GM10847 (cell line): ENCODE data around the gene CCDC138.

ENCODE experiments used
- POLR2A ChIP-seq: IDR thresholded peaks from 2 replicates; pipeline ENCODE4 v1.6.1; 2011; ENCODE audit not compliant: insufficient read length; ENCODE audit errors: extremely low read depth

CCDC138 gene

DNA sequence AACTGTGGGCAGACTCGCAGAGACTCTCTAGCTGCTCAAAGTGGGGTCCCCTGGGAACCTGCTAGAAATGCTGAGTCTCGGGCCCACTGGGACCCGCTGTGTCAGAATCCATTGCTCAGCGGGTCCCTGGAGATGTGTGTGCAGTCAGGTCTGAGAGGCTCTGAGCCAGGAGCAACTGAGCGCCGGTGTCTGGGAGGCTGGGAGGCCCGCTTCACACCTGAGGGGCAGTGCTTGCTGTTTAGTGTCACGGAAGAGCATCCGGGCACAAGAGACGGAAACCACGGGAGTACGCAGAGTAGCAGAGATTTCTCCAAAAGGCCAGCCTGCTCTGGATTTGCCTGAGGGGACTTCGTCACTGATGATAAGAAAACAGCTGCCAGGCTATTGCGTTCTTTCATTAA, 132.4 kb downstream of the CCDC138 start:
- TF ChIP-seq POLR2A: no peak

DNA sequence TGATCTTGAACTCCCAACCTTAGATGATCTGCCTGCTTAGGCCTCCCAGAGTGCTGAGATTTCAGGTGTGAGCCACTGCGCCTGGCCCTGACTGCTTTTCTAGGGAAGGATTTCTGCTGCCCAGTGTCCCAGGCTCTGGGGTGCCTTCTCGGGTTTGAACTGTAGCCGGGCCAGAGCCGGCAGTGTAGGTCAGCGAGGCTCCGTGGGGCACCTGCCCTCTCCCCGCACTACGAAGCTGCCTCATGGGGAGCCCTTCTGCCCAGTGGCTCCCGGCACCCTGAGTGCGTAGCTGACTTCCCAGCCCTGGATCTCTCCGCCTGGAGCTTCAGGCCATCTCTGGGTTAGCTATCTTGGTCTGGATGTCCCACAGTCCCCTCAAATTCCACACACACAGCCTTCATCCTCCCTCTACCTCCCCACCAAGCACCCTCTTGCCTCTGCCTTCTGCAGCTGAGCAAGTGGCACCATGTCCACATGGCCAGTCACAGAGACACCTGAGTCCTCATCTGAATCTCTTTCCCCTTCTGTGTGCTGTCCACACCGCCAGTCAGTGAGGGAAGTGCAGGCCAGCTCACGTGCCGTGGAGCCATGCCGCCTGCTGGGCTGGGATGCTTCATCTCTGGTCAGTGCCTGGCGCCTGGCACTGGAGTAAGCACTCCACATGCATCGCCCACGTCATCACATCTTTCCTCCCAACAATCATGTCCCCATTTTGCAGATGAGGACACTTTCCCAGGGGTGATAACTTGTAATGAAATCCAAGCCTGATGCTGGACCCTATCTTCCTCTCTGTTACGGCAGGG, 133.2 kb downstream of the CCDC138 start:
- no peak for TF ChIP-seq POLR2A

DNA sequence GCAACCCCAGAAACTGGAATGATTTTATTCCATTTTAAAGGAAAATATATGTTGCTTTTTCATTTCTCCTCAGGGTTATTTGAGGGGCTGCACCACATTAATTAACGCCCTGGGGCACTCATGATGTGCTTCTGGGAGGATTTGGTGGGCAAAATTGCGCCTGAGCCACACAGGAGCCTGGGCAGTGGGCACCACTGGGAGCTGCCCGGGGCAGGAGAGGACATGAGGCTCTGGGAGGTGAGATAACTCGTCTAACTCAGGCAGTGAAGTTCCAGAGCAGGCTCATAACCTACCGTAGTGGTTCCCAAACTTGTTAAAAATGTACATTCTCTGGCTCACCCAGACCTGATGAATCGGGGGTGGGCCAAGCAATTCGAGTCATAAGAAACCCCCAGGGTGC, 134.1 kb downstream of the CCDC138 start:
- no peak for TF ChIP-seq POLR2A

DNA sequence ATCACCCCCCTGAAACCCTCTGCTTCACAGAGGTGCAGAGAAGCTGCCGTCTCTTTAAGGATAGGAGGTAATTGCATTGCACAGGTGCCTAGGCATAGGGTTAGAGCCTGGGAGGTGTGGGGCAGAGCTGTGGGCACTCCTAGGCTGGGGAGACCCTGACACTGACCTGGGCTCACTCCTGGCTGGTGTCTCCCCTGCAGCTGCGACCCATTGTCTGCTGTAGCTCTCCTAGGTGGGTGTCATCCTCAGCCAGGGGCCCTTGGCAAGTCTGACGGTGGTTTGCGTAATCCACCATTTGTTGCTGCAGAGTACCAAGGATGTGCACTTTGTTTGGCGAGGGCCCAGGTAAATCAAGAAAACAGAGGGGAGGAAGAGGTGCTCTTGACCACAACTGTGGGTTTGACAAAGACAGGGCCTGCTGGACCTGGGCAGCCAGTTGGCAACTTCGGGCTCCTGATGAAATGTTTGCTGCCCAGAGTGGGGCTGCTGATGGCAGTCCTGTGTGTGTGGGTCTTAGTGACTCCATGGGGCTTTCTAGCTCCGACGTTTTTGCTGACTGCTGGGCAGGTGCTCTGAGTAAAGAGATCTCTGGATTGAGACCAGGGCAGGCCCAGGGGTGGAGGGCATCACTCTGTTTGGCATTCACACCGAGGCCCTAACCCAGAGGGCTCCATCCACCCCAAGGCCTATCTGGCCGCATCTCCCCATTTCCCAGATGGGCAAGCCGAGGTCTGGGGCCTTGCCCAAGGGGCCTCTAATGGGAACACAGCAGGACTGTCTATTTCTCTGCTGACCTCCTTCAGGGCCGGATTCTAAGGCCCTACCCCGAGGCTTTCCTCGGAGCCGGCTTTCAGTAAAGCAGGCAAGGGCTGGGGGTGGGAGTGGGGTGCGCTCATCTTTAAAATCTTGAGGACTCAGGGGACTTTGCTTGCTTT, 134.8 kb downstream of the CCDC138 start:
- TF ChIP-seq POLR2A: no peak

DNA sequence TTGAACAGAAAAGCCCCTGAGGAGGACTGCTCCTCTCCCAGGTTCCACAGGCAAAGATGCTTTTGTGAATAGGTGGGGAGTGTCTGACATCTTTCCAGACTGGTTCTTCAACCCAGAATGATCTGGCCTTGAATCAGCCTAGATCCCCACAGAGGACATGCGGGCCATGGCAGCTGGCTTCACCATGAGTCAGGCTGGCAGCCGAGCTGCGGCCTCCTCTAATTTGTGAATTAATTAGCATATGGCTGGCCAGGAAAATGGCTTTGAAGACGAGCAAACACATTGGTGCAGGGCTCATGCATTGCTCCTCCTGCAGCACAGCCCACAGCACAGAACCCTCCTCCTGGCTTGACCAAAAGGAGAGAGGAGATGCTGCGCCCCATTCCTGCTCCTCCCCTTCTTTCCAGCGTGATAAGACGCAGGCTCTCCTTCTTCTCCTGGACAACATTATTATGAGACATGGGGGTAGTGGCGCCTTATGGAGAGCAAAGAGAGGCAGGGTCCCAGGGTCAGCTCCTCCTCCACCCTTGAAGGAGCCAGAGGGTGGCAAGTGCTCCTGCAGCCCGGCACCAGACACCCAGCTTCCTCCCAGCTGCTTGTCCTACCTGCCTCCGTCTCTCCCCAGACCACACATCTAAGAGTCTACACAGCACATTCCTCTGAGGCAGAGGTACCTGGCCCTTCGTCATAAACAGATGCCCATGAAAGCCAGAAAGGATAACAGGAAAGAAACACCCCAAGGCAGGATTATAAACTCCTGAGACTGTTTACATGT, 135.8 kb downstream of the CCDC138 start:
- no peak for TF ChIP-seq POLR2A

DNA sequence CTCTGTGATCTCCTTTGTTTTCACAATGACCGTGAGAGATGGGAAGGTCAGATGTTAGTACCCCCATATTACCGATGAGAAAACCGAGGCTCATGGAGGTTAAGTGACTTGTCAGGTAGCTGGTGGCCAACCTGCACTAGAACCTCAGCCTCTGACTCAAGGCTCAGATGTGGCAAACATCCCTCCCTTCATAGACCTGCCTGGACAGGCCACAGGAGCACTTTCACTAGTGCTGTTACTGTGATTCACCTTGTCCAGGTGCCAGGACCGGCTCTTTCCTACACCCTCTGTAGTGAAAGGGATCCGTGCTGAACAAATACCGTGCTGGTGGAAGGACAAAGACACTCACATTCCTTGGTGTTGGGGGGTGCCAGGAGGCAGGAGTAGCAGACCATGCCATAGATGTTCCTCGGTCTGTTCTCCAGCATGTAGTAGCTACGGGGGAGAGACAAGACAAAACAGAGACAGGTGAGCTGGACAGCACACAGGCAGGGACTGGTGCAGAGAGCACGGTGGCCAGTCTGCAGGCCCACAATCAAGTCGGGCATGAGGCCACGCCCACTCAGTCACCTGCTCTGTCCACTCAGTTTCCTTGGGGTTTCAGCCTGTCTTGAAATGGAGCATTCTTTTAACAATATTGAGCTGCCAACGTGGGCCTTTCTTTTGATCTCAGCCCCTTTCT, 136.6 kb downstream of the CCDC138 start:
- no peak for TF ChIP-seq POLR2A

DNA sequence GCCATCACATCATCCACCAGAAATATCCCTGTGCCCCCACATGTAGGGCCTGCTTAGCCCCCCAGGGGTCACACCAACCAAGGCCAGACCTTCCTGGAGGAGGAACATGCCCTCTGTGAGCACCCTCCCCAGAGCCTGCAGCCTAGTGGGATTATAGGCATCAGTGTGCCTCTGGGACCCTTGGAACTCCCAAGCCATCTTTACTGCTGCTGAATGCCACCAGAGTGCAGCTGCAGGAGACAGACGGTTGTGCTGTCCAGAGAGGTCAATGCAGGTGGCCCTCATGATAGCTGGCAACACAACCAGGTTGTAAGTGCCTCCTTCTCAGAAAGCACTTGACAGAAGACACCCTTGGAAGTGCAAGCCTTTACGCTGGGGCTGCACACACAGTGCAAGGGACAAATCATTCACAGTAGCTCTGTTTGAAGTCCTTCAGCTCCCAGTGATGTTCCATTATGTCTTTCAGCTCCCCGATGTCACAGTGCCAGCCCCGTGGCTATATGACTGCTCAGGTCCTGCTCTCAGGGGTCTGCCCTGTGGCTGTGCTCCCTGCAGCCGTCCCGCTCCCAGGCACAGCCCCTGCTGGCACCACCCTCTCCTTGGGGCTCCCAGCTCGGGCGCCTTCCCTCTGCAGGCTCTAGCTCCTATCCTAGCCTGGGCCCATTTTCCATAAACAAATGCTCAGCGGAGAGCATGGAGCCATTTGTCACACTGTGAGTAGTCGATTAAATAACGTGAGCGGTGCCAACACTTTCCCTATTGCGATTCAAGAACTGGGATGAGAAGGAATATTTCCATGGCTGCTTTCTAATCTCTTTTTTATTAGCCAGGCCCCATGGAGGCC, 137.4 kb downstream of the CCDC138 start:
- no peak for TF ChIP-seq POLR2A

DNA sequence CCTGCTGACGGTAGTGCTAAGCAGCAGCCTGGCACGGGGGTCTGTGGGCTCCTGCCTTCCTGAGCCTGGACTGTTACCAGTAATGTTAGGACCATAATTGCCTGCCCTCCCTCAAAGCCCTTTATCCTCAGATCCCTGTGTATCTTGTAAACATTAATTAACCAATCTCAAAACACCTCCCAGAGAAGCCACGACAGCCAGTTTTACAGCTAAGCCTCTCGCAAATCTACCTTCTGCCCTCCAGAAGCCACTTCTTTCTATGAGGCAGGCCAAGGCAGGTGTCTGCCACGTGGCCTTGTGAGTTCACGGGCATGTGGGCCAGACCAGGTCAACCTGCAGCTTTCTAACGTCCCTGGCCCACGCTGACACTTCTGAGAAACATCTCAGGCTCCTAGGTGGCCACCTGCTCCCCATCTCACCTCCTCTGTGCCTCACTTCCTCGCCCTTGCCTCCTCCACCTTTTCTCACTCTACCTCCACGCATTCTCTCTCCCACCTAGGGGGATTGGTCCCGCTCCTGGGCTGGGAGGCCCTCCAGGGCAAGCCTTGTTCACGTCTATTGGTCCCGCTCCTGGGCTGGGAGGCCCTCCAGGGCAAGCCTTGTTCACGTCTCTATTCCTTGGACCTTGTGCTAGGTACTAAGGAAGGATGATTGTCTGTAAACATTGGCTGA, 138.1 kb downstream of the CCDC138 start:
- no peak for TF ChIP-seq POLR2A

DNA sequence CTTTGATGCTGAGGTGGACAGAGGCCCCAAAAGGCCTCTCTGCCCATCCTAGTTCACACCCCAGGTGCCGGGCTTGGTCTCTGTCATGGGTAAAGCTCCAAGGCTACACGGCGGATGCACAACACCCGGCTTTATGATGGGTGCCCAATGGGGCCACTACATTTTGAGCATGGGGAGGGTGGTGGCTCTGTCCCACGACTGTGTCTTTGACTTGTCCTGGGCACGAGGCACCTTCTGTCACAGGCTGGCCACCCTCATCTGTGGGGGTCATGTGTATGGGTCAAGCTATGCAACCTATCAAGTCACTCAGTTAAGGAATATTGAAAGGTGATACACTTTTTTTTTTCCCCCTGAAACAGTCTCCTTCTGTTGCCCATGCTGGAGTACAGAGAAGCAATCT, 138.7 kb downstream of the CCDC138 start:
- no peak for TF ChIP-seq POLR2A

DNA sequence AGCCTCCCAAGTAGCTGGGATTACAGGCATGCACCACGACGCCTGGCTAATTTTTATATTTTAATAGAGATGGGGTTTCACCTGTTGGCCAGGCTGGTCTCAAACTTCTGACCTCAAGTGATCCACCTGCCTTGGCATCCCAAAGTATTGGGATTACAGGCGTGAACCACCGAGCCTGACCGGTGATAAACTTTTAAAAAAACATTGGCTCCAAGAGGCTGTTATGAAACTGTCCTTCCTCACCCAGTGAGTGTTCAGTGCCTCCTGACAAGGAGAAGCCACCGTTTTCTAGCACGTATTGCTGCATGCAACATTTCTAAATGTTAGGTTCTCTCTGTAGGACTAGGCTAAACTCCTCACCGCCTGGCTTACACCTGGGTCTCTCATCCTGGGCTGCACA, 139.2 kb downstream of the CCDC138 start:
- TF ChIP-seq POLR2A: no peak
